NCI-H2107 treated with DMSO at 0.1 percent for 48 hours (cell line): ENCODE data around the gene LIMS2.

Experiments used
- DNase-seq: peaks from one replicate; lab custom pipeline; 2025; ENCODE audit not compliant: unreplicated experiment; lab: John Stamatoyannopoulos, UW

Gene LIMS2

DNA sequence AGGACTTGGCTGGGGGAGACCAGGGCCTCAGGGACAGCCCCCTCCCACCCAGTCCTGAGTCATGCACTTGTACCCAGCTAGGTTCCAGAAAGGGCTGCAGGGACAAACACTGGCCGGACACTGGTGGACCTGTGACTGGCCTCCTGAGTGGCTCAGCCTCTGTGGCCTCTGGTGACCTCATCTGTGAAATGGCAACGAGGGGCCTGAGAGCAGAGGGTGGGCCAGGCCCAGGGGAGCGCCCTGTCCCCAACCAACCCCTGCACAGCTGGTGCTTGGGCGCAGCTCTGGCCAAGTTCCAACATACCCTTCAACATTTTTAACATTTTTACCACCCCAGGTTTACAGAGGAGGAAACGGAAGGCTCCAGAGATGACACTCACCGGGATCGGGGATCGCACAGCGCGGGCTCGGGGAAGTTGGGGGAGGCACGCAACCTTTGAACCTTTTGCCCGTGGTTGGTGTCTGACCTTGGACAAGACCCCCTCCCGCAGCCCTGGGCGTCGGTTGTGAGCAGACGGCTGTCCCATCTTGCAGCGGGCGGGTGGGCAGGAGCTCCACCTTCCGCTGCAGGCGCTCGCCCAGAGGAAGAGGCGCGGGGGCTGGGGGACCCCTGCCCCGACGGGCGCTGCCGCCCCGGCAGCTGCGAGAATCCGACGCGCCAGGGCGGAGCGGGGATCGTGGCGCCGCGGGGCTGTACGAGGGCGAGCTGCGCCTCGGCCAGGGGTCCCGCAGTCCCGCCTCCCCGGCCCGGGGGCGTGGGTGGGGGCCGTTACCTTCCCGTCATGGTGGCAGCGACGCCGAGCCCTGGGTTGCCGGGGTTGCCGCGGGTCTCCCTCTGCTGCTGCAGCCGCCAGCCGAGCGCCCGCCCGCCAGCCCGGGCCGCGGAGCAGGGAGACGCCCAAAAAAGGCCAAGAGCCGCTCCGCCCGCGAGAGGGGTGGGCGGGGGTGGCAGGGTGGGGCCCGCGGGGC lies 805 bp downstream of the LIMS2 start:
- no peak for DNase-seq

DNA sequence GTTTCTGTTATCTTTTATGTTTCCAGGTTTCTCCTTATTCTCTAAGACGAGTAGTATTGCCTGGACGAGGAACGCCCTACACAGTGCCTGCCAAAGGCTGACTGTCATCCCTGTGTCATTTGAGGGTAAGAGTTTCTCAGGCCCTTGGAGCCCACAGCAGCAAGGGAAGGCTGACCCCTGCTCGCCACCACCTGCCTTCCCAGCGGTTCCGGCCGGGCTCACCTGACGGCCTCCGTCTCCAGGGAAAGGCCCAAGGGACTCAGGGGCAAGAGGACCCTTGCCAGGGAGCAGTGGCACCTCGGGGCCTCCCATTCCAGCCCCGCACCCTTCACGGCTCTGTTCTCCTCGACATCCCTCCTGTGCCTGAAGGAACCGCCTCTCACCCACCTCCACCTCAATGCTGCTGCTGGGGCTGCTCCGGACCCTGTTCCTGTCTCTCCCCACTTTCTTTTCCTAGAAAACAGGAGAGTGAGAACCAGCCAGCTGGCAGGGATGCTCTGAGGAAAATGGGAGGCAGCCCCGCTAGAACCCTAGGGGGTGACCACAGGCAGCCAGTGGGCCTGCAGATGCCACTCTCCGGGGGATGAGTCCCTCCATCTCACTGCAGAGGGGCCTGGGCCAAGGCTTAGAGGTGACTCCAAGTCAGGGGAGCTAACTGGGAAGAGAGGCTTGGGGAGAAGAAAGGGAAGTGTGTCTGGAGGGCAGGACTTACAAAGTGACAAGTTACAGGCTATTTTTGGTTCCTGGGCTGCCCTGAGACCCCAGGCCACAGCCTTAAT lies 1.9 kb downstream of the LIMS2 start:
- no peak for DNase-seq

DNA sequence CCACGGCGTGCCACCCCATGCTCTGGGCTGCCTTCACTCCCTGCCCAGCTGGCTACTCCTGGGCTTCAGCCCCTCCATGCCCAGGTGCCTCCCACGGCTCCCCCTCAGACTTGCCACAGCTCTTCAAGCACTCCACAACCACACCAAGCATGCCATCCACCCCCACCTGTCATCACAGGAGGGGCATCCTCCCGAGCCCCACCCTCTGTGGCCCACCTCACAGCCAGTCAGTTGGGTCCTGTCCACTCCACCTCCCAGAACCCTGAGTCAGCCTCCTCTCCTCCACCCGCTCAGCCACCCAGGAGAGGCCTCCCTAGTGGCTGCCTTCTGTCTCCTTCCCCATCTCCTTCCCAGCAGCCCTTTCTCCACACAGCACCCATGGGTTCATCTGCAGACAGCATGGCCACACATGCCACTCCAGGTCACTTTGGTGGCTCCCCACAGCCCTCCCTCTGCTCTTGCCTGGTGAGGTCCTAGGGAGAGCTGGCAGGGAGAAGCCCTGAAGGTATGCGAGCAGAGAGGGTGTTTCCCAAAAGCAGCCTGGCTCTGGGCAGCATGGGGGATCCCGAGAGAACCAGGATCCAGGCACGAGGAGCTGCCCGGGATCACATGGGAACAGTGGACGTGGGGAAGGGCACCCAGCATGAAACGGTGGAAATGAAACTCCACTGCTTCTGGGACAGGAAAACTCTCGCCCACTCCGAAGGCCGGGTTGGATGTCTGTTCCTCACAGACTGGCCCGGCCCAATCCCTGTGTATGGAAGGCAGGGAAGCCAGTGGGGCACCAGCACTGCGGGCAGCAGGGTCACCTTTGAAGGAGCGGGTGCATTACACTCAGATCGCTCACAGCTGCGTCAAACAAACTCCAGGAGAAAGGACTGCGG lies 2.7 kb downstream of the LIMS2 start:
- DNase-seq, result no peak

DNA sequence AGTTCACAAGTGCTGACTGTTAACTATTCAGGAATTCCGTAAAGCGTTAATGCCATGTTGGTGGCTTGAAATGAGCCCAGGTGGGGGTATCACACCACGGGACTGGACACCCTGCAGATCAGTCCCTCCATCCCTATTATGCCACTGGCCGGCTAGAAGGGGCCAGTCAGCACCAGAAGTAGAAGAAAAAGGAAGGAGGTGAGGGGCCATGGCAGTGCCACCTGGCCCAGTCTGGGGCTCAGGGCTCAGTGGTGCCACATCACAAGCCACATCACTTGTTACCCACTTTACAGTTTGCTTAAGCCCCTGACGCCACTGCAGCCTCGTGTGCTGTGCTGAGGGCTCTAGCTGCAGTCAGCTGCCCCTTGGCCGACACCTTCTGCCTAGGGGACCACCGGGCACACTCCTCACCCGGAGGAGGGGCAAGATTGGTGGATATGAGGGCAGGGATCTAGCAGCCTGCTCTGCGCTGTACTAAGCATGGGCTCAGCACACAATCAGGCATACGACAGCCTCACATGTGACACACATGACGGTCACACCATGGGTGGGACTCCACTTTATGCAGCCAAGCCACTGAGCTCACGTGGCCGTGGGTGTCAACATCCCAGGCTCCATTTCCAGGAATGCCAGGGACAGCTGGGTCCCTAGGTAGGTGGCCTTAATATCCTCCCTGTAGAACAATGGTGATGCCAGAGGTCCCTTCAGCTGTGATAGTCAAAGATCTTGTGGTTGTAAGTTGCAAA lies 3.6 kb downstream of the LIMS2 start:
- DNase-seq, result no peak

DNA sequence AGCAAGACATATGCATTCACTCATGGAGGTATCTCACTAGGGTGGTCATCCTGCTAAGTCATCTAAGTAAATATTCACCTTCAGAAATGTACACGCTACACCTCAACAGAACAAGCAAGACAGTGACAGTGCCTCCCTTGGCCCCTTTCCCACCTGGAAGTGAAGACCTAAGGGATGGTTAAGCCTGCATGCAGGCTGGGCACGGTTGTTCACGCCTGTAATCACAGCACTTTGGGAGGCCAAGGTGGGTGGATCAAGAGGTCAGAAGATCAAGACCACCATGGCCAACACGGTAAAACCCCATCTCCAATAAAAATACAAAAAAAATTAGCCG lies 4.4 kb downstream of the LIMS2 start:
- no peak for DNase-seq

DNA sequence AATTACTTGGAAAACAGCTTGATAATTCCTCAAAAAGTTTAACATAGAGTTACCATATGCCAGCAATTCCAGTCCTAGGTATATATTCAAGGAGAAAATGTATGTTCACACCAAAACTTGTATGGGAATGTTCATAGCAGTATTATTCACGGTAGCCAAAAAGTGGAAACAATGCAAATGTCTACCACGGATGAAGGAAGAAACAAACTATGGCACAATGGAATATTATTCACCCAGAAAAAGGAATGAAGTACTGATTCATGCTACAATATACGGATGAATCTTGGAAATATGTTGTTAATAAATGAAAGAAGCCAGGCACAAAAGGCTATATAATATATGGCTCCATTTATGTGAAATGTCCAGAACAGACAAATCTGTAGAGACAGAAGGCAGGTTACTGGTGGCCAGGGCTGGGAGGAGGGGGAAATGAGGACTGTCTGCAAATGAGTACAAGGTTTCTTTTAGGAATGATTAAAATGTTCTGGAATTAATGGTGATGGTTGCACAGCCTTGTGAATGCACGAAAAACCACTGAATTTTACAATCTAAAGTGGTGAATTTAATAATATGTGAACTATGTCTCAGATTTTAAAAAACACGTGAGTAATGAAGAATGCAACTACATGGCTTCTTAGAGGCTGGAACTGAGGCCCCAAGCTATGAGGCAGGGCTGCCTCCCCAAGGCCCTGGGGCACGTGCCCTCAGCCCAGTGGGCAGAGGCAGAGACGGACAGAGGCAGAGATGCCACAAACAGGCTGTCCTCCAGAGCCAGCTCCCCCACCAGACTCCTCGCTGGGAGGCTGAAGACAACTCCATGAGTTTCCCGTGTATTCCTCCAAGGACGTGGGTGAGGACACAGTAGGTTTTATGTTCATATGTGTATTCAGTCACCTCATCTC lies 5.0 kb downstream of the LIMS2 start:
- no peak for DNase-seq

DNA sequence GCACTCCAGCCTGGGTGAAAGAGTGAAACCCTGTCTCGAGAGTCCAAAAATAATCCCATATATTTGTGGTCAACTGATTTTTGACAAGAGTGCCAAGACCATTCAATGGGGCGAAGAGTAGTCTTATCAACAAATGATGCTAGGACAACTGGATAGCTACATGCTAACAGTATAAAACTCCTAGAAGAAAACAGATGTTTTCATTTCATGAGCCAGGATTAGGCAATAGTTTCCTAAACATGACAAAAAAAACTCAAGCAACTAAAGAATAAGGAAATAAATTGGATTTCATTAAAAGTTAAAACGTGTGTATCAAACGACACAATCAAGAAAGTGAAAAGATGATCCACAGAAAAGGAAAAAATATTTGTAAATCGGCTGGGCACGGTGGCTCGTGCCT lies 6.3 kb downstream of the LIMS2 start:
- DNase-seq, result no peak

DNA sequence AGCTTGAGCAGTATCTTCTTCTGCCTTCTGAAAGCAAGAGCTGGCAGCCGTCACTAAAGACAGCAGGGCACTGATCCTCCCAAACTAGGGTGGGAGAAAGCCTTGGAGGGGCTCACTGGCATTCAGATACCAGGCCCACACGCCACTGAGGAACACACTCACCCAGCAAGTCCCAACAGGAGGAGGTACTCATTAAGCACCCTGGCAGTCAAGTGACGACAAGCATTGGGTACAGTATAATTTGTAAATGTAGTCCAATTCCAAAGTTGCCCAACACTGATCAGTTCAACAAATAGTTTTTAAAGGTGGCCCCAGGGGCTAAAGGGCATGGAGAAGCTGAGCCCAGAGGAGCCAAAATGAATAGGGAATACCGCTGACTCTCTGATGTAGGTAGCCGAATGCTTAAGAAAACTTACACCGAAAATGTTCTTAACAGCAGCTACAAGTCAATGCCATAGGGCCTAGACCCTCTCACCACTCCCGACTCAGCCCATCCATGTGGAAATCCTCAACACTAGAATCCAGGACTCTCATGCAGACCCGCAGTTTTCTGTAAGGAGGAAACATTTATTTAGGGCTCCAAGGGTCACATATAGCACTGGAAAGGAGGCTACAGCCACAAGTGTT lies 9.9 kb downstream of the LIMS2 start:
- no peak for DNase-seq

DNA sequence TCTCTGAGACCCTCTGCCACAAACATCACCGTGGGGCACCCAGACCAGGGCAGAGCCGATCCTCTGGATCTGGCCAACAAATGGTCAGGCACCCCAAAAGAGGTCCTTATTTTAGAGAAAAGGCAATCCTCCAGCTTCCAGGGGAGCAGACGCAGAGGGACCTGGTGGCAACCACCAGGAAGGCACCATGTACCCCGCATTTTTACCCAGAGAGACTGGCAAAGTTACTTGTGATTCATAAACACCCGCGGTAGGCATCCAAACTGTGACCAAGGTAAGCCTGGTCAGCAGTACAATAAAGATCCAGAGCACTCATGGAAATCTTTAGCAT lies 10.5 kb downstream of the LIMS2 start:
- no peak for DNase-seq

DNA sequence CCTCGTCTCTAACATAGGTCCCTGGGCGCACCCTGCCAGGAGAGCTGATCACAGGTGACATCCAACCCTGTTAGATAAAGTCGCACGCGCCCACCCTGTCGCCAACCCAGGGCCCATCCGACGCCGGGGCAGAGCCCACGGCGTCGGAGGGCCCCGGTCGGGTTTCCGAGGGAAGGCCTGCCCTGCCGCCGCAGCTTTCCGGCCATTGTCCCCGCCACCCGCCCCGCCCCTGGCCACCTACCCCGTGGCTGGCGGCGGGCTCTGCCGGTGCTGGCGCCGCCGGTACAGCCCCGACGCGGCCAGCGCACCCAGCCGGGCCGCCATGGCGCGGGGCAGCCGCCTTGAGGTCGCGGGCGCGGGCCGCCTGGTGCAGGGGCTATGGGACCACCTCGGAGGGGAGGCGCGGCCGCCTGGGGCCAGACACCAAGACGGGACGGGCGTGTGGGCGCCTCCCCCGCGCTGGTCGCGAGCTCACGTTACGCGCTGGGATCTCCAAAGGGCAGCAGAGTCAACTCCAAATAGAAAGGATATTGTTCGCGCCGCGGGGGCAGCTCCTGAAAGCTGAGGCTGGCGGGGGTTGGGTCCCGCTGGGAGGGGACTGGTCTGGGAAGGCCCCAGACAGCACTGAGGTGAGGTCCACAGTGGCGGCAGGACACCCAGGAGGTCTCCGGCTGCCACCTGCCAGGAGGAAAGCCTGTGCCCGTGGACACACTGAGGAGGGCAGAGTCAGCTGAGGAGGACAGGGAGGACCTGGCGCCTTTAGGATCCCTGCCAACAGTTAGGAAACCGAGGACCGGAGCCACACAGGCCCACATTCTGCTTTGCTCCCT lies 11.1 kb downstream of the LIMS2 start:
- no peak for DNase-seq

DNA sequence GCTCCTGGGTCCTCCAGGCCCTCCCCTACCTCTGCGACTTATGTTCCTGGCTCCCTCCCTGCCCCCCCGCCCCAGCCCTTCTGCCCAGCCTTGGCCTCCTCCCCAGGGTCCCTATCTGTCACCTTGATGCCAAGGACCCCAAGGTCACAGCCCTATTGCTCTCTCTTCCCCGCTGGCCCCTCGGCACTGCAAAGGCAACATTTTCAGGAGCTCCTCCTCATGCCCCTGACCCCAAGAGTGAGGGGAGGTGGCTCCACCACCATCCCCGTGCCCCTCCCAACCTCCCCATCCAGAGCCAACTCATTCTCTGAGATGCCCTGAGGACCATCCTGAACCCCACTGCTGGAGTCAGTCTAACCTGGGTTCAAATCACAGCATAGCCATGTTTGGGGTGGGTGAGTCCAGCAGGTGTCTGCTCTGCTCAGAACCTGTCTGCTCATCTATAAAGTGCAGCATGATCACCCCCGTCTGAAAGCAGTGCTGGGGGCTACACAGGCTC lies 11.7 kb downstream of the LIMS2 start:
- no peak for DNase-seq

DNA sequence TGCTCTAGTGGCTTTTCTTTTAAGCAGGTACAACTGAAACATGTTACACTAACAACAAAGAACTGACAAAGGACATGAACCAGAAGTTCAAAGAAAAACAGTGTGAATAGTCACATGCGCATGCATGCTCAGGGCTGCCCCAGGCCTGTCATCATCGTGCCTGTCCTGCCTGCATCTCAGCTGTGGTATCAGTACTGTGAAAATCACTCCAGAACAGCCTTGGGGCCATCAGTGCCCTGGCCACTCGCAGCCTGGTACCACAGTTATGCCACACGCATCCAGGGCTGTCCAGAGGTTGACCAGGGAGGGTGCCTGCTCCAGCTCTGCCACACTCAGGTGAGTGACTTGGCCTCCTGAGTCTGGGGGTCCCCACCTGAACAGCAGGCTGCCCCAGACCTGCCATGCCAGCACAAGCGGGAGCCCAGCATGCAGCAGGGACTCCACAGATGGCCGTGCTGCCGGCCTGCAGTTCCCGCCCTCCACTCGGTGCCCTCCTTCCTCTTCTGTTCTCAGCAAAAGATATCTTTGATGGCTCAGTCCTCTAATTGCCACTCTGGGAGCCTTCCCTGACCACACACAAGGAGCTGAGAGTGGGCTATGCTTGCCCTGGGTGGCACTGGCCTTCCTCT lies 12.3 kb downstream of the LIMS2 start:
- no peak for DNase-seq

DNA sequence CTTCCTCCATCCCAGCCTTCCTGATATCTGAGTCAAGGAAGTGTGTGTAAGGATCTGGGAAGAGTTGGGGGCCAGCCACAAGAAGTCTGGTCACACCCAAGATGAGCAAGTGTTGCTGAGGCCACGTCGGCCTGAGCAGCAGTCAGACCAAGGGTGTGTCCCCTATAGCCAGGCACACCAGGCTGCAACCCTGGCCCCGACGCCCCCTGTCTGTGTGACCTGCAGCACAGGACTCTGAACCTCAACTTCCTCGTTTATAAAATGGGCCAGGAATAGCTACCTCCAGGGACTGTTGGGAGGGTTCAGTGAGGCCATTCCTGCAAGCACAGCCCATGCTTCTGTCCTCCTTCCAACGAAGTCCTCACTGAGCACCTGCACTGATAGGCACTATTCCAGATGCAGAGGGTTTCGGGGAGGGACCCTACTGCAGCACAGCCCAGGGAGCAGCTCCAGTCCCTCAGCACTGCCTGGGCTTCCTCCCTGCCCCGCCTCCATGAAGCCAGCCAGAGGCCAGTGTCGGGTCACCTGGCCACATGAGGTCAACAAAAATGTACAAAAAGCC lies 13.3 kb downstream of the LIMS2 start:
- DNase-seq, result no peak

DNA sequence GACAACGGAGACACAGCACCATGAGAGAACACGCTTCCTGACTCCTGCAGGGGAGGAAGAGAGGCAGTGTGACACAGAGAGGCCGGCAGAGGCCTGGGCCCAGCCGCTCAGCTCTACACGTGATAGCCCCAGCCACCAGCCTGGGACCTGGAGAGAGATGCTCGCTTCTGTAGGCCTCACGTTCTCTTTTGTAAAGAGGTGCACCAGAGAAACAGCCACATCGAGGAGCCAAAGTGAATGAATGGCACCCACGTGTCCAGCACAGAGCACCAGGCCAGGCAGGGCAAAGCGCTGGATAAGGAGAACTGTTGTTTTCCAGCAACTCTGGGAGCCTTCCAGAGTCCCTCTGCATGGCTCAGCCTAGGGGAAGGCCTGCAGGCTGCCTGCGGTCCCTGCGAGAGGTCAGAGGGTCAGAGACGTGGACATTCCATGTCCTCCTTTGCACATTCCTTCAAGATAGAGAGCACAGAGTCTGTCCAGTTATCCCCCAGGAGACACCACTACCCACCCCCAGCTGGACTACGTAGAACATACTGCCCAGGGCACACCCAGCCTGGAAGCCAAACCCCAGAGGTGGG lies 14.2 kb downstream of the LIMS2 start:
- no peak for DNase-seq

DNA sequence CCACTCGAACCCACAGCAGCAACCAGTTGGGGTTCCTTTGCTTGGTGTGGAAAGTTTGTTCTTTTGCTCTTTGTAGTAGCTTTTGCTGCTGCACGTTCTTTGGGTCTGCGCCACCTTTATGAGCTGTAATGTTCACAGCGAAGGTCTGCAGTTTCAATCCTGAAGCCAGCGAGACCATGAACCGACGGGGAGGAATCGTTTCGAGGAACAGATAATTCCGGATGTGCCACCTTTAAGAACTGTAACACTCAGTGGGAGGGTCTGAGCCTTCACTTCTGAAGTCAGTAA lies 15.1 kb downstream of the LIMS2 start:
- no peak for DNase-seq

DNA sequence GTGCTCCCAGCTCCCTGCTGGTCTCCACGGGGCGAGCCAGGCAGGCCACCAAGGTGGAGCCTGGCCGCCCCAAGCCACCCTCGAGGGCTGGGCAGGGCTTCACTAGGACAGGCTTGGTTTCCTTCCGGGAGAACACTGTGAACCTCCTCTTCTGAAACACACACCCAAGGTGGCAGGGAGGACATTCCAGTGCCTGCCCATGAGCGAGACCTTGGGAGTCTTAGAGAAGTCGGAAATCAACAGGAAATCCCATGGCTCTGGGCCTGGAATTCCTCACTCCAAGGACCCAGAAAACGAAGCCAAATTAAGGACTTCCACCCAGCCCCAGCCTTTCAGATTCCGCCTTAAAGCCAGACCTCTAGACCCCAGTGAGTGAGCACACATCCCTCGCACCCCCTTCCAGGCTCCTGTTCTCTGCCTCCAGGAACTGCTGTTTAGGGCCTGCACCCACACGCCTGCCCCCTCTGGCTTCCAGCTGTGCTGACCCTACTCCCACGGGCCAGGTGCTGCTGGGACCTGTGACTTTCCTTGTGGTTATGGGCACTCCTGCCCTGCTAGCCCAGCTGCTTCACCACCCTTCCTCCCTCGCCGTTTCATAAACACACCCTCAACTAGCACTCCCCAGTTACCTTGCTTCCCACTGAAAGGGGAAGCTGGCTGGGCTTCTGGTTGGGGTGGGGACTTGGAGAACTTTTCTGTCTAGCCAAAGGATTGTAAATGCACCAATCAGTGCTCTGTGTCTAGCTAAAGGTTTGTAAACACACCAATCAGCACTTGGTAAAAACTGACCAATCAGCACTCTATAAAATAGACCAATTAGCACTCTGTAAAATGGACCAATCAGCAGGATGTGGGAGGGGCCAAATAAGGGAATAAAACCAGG lies 15.7 kb downstream of the LIMS2 start:
- DNase-seq, result no peak
